ENCODE results near the gene CPSF4L. TPM values are rescaled to one million over a fixed set of nuclear protein-coding genes. Genes with fewer than 3 reads are reported as not detected.

The CPSF4L gene
- total and polyA plus RNA-seq, 2 of the 13 experiments (the other 11 are each of a cell fraction or from before 2014, with no cell fraction given): 0.73 to 1.6 TPM

GRCh38 chr17:73261952-73262675, 434 bp upstream of the CPSF4L start (continued):
- TF ChIP-seq THAP8 (CRISPR knock-in tag; IDR thresholded peaks at IDR 0.05; ENCODE audit: borderline replicate concordance) (no peak), KLF11 (CRISPR knock-in tag; IDR thresholded peaks at IDR 0.05) (peak; percentile 40; the same call in 1 of the 2 replicates), KDM5A (IDR thresholded peaks at IDR 0.05; ENCODE audit: borderline replicate concordance, low read length) (0 out of 2 replicates have a peak, but pooled peaks have one; percentile 27), ZNF234 (CRISPR knock-in tag; conservative IDR thresholded peaks at IDR 0.05) (no peak), NR2F1 (CRISPR knock-in tag; IDR thresholded peaks at IDR 0.05) (no peak), GZF1 (CRISPR knock-in tag; IDR thresholded peaks at IDR 0.05) (no peak), ZNF776 (CRISPR knock-in tag; IDR thresholded peaks at IDR 0.05) (no peak; the same call in 1 of the 2 replicates), HOXD1 (CRISPR knock-in tag; IDR thresholded peaks at IDR 0.05) (no peak; the same call in none of the 2 replicates), ZBTB20 (CRISPR knock-in tag; IDR thresholded peaks at IDR 0.05; ENCODE audit: borderline replicate concordance, low read depth) (0 out of 2 replicates have a peak, but pooled peaks have one; percentile 22), NFE2L1 (CRISPR knock-in tag; IDR thresholded peaks at IDR 0.05; ENCODE audit: borderline replicate concordance) (no peak; the same call in 1 of the 2 replicates), ZNF766 (CRISPR knock-in tag; IDR thresholded peaks at IDR 0.05; ENCODE audit: borderline replicate concordance) (0 out of 2 replicates have a peak, but pooled peaks have one; percentile 18), MEF2D (CRISPR knock-in tag; IDR thresholded peaks at IDR 0.05) (peak; percentile 51; the same call in 1 of the 2 replicates), MAFK (conservative IDR thresholded peaks at IDR 0.05 in 1 of 2, IDR thresholded peaks at IDR 0.05 in 1 of 2; ENCODE audit: low read length in 2 of 2) (0 out of 4 replicates have a peak, but pooled peaks have one; percentile 2 to 33), ATF1 (CRISPR knock-in tag; IDR thresholded peaks at IDR 0.05) (no peak), FOXM1 (CRISPR knock-in tag; IDR thresholded peaks at IDR 0.05) (no peak), IRF2 (CRISPR knock-in tag; IDR thresholded peaks at IDR 0.05) (0 out of 2 replicates have a peak, but pooled peaks have one; percentile 32), KLF16 (CRISPR knock-in tag; IDR thresholded peaks at IDR 0.05) (no peak), FOXA1 (IDR thresholded peaks at IDR 0.05) (no peak), FOXA1 (CRISPR knock-in tag; IDR thresholded peaks at IDR 0.05) (peak; percentile 99), TRIM22 (IDR thresholded peaks at IDR 0.05) (no peak), ZNF451 (CRISPR knock-in tag; IDR thresholded peaks at IDR 0.05) (no peak)
- TF ChIP-seq, protein P1, sequence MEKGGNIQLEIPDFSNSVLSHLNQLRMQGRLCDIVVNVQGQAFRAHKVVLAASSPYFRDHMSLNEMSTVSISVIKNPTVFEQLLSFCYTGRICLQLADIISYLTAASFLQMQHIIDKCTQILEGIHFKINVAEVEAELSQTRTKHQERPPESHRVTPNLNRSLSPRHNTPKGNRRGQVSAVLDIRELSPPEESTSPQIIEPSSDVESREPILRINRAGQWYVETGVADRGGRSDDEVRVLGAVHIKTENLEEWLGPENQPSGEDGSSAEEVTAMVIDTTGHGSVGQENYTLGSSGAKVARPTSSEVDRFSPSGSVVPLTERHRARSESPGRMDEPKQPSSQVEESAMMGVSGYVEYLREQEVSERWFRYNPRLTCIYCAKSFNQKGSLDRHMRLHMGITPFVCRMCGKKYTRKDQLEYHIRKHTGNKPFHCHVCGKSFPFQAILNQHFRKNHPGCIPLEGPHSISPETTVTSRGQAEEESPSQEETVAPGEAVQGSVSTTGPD (CRISPR knock-in tag; IDR thresholded peaks at IDR 0.05): peak; percentile 81
- TF ChIP-seq, protein P2, sequence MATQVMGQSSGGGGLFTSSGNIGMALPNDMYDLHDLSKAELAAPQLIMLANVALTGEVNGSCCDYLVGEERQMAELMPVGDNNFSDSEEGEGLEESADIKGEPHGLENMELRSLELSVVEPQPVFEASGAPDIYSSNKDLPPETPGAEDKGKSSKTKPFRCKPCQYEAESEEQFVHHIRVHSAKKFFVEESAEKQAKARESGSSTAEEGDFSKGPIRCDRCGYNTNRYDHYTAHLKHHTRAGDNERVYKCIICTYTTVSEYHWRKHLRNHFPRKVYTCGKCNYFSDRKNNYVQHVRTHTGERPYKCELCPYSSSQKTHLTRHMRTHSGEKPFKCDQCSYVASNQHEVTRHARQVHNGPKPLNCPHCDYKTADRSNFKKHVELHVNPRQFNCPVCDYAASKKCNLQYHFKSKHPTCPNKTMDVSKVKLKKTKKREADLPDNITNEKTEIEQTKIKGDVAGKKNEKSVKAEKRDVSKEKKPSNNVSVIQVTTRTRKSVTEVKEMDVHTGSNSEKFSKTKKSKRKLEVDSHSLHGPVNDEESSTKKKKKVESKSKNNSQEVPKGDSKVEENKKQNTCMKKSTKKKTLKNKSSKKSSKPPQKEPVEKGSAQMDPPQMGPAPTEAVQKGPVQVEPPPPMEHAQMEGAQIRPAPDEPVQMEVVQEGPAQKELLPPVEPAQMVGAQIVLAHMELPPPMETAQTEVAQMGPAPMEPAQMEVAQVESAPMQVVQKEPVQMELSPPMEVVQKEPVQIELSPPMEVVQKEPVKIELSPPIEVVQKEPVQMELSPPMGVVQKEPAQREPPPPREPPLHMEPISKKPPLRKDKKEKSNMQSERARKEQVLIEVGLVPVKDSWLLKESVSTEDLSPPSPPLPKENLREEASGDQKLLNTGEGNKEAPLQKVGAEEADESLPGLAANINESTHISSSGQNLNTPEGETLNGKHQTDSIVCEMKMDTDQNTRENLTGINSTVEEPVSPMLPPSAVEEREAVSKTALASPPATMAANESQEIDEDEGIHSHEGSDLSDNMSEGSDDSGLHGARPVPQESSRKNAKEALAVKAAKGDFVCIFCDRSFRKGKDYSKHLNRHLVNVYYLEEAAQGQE (IDR thresholded peaks at IDR 0.05; ENCODE audit: borderline replicate concordance in 1 of 2, low read depth in 1 of 2, low read length in 2 of 2): peak in 1 of 2 experiments; percentile 42; a peak in 1 of 4 replicates

All from HepG2 (cell line).